ENCODE results near the gene ARL14. TPM values are rescaled to one million over a fixed set of nuclear protein-coding genes. Genes with fewer than 3 reads are reported as not detected.

The ARL14 gene
- total and polyA plus RNA-seq, 12 donors, result 0.17 to 0.27 (median 0.20) TPM; not detected in 8

GRCh38 chr3:160673188-160673587, 3.8 kb upstream of the ARL14 start:
- H3K27me3 ChIP-seq, result no peaks in the 10 kb centered on the region
- H3K9me3 ChIP-seq (replicated peaks in 1 of 3), result no peaks in the 10 kb centered on the region
- DNase-seq, result no peak
- H3K27ac ChIP-seq, result no peak overlapping the region
- no peak overlapping the region for H3K4me3 ChIP-seq
- no peaks in the 10 kb centered on the region for H3K4me1 ChIP-seq (replicated peaks in 1 of 2)
- H3K36me3 ChIP-seq (replicated peaks in 1 of 2), result no peaks in the 10 kb centered on the region
- TF ChIP-seq CTCF (IDR thresholded peaks at IDR 0.05) (no peak), POLR2A (IDR thresholded peaks at IDR 0.05) (no peak)
- intact Hi-C loops (cut with DNase I), result no loop called here
- WGBS, 4 donors, result 95 to 100% (median 99%) methylated on average over 1 of the region's 1 CpG

- DNase-seq, result no peak
- no peak for TF ChIP-seq POLR2A (IDR thresholded peaks at IDR 0.05)
- no peaks in the 10 kb centered on the region for H3K9me3 ChIP-seq (replicated peaks in 1 of 3)
- intact Hi-C loops (cut with DNase I), result no loop called here
- no peak overlapping the region for H3K4me3 ChIP-seq
- no peaks in the 10 kb centered on the region for H3K4me1 ChIP-seq (replicated peaks in 1 of 2)
- H3K27me3 ChIP-seq, result no peaks in the 10 kb centered on the region
- no peaks in the 10 kb centered on the region for H3K36me3 ChIP-seq (replicated peaks in 1 of 2)
- H3K27ac ChIP-seq, result no peak overlapping the region
Measured at GRCh38 chr3:160675566-160676124, 1.3 kb upstream of the ARL14 start.

GRCh38 chr3:160677459-160677881, 510 bp downstream of the ARL14 start:
- no peak for DNase-seq
- no peaks in the 10 kb centered on the region for H3K9me3 ChIP-seq (replicated peaks in 1 of 3)
- TF ChIP-seq POLR2A (IDR thresholded peaks at IDR 0.05), result no peak
- no peak for TF ChIP-seq CTCF (IDR thresholded peaks at IDR 0.05)
- no peaks in the 10 kb centered on the region for H3K27me3 ChIP-seq
- WGBS, 4 donors, result 80 to 87% (median 84%) methylated on average over 4 of the region's 4 CpGs
- no peaks in the 10 kb centered on the region for H3K4me1 ChIP-seq (replicated peaks in 1 of 2)
- H3K4me3 ChIP-seq, result no peak overlapping the region
- H3K36me3 ChIP-seq (replicated peaks in 1 of 2), result no peaks in the 10 kb centered on the region
- intact Hi-C loops (cut with DNase I), result no loop called here
- H3K27ac ChIP-seq, result no peak overlapping the region

- Histone ChIP-seq H3K4me3 (no peak overlapping the region), H3K36me3 (replicated peaks in 1 of 2) (no peaks in the 10 kb centered on the region), H3K9me3 (replicated peaks in 1 of 3) (no peaks in the 10 kb centered on the region), H3K4me1 (replicated peaks in 1 of 2) (no peaks in the 10 kb centered on the region), H3K27ac (no peak overlapping the region), H3K27me3 (no peaks in the 10 kb centered on the region)
- intact Hi-C loops (cut with DNase I), result no loop called here
- TF ChIP-seq CTCF (IDR thresholded peaks at IDR 0.05), result no peak
- TF ChIP-seq POLR2A (IDR thresholded peaks at IDR 0.05), result no peak
- 64 to 70% (median 67%) methylated on average over 5 of the region's 5 CpGs for WGBS, 4 donors
- no peak for DNase-seq
Measured at GRCh38 chr3:160678292-160678842, 1.4 kb downstream of the ARL14 start.

- DNase-seq, result no peak
- H3K36me3 ChIP-seq (replicated peaks in 1 of 2), result no peaks in the 10 kb centered on the region
- 89 to 100% (median 93%) methylated on average over 2 of the region's 2 CpGs for WGBS, 4 donors
- no peak for TF ChIP-seq POLR2A (IDR thresholded peaks at IDR 0.05)
- no peak for TF ChIP-seq CTCF (IDR thresholded peaks at IDR 0.05)
- H3K4me1 ChIP-seq (replicated peaks in 1 of 2), result no peaks in the 10 kb centered on the region
- no peaks in the 10 kb centered on the region for H3K27me3 ChIP-seq
- H3K27ac ChIP-seq, result no peak overlapping the region
- no peak overlapping the region for H3K4me3 ChIP-seq
- intact Hi-C loops (cut with DNase I), result no loop called here
- H3K9me3 ChIP-seq (replicated peaks in 1 of 3), result no peaks in the 10 kb centered on the region
Measured at GRCh38 chr3:160684368-160684740, 7.4 kb downstream of the ARL14 start.

Measured in adrenal gland (tissue), 12 donors.